Vagina (tissue), 2 donors: ENCODE measurements around the gene NCOR2. TPM values are rescaled to one million over a fixed set of nuclear protein-coding genes. Genes with fewer than 3 reads are reported as not detected.

Experiments used
- DNase-seq, 2 donors: peaks; one replicate each; pipeline ENCODE4 v3.0.0-alpha.2; 2017; ENCODE audit errors: extremely low spot score in 2 of 2
- H3K27ac ChIP-seq: fragments of 200-600 bp; sonication (generic); one replicate; pipeline ENCODE4 v1.5.1; 2019
- H3K27me3 ChIP-seq: fragments of 200-600 bp; sonication (generic); one replicate; pipeline ENCODE4 v1.5.1; 2019
- H3K36me3 ChIP-seq, 2 donors: fragments of 200-600 bp; sonication (generic); one replicate each; pipeline ENCODE4 v1.5.1; 2017 to 2019
- H3K4me1 ChIP-seq: fragments of 200-600 bp; sonication (generic); one replicate; pipeline ENCODE4 v1.5.1; 2019
- H3K4me3 ChIP-seq, 2 donors: fragments of 200-600 bp; sonication (generic); 1 replicate in 1 of 2; 2 replicates in 1 of 2; pipeline ENCODE4 v1.5.1; 2016 to 2019
- H3K9me3 ChIP-seq: fragments of 200-600 bp; sonication (generic); one replicate; pipeline ENCODE4 v1.5.1; 2019
- CTCF ChIP-seq, 3 experiments: fragments of 450-650 bp in 2 of 3; fragments of 200-600 bp in 1 of 3; sonication (generic) in 1 of 3; IDR thresholded peaks; one replicate each; pipeline ENCODE4 v1.5.1; 2017 to 2019; ENCODE audit warnings: antibody characterized with exemption in 3 of 3, mild to moderate bottlenecking in 2 of 3, moderate library complexity in 2 of 3
- POLR2A ChIP-seq, 2 donors: fragments of 450-650 bp; IDR thresholded peaks; one replicate each; pipeline ENCODE4 v1.6.1; 2017; ENCODE audit warnings: antibody characterized with exemption in 2 of 2, mild to moderate bottlenecking in 2 of 2, moderate library complexity in 2 of 2
- POLR2AphosphoS5 ChIP-seq, 2 donors: sonication (generic); formaldehyde crosslinking; IDR thresholded peaks; one replicate each; pipeline ENCODE4 v1.9.0; 2017; ENCODE audit warnings: antibody characterized with exemption in 2 of 2, mild to moderate bottlenecking in 2 of 2, low read depth in 1 of 2; ENCODE audit not compliant: insufficient read depth in 1 of 2
- intact Hi-C: fragments of 100-400 bp; cut with DNase I; formaldehyde crosslinking; loops from one replicate; pipeline ENCODE4 v1.15.1; 2023
- total RNA-seq: library from RNA; depleted of rRNA; stranded (reverse); fragments of >200 nt; gene quantifications from one replicate; pipeline ENCODE4 v1.2.3, GENCODE V29; 2016

The NCOR2 gene
- total RNA-seq, 1 donor from 2014 or later, result 120 TPM

GRCh38 chr12:124545508-124546418 is 21.6 kb downstream of the NCOR2 start:
- Histone ChIP-seq H3K4me3 (no peak overlapping the region), H3K4me1 (peaks cover 84% of the 10 kb centered on the region), H3K27ac (peak overlapping the region; percentile 64), H3K36me3 (no peaks in the 10 kb centered on the region), H3K9me3 (no peaks in the 10 kb centered on the region), H3K27me3 (no peaks in the 10 kb centered on the region)
- TF ChIP-seq CTCF (IDR thresholded peaks at IDR 0.05) (no peak), POLR2AphosphoS5 (IDR thresholded peaks at IDR 0.05; ENCODE audit: insufficient read depth in 1 of 2, low read depth in 1 of 2) (no peak), POLR2A (IDR thresholded peaks at IDR 0.05) (no peak)
- intact Hi-C loops, result no loop called here
- DNase-seq, result no peak

GRCh38 chr12:124544983-124545382 is 22.4 kb downstream of the NCOR2 start:
- Histone ChIP-seq H3K27me3 (no peaks in the 10 kb centered on the region), H3K27ac (peak overlapping the region; percentile 64), H3K4me3 (no peak overlapping the region), H3K36me3 (no peaks in the 10 kb centered on the region), H3K9me3 (no peaks in the 10 kb centered on the region), H3K4me1 (peaks cover 79% of the 10 kb centered on the region)
- intact Hi-C loops, result no loop called here
- DNase-seq, result no peak
- no peak for TF ChIP-seq CTCF (IDR thresholded peaks at IDR 0.05)
- no peak for TF ChIP-seq POLR2A (IDR thresholded peaks at IDR 0.05)
- TF ChIP-seq POLR2AphosphoS5 (IDR thresholded peaks at IDR 0.05; ENCODE audit: insufficient read depth in 1 of 2, low read depth in 1 of 2), result no peak

GRCh38 chr12:124544311-124544970 is 23.0 kb downstream of the NCOR2 start:
- no peaks in the 10 kb centered on the region for H3K27me3 ChIP-seq
- H3K9me3 ChIP-seq, result no peaks in the 10 kb centered on the region
- intact Hi-C loops, result no loop called here
- peaks cover 79% of the 10 kb centered on the region for H3K4me1 ChIP-seq
- no peak for DNase-seq
- peak overlapping the region; percentile 64 for H3K27ac ChIP-seq
- TF ChIP-seq POLR2A (IDR thresholded peaks at IDR 0.05), result no peak
- no peak for TF ChIP-seq CTCF (IDR thresholded peaks at IDR 0.05)
- H3K36me3 ChIP-seq, result no peaks in the 10 kb centered on the region
- H3K4me3 ChIP-seq, result no peak overlapping the region

- DNase-seq, result no peak
- Histone ChIP-seq H3K9me3 (no peaks in the 10 kb centered on the region), H3K27ac (peak overlapping the region; percentile 64), H3K4me3 (peak overlapping the region in 1 of 2 donors; percentile 11), H3K27me3 (no peaks in the 10 kb centered on the region), H3K4me1 (peaks cover 79% of the 10 kb centered on the region), H3K36me3 (no peaks in the 10 kb centered on the region)
- intact Hi-C loops, result no loop called here
- no peak for TF ChIP-seq POLR2A (IDR thresholded peaks at IDR 0.05)
- TF ChIP-seq CTCF (IDR thresholded peaks at IDR 0.05), result no peak
- TF ChIP-seq POLR2AphosphoS5 (IDR thresholded peaks at IDR 0.05; ENCODE audit: insufficient read depth in 1 of 2, low read depth in 1 of 2), result no peak
These were observed 23.7 kb downstream of the NCOR2 start for GRCh38 chr12:124543590-124544310.
